ENCODE data around the gene CLEC14A.

DNA sequence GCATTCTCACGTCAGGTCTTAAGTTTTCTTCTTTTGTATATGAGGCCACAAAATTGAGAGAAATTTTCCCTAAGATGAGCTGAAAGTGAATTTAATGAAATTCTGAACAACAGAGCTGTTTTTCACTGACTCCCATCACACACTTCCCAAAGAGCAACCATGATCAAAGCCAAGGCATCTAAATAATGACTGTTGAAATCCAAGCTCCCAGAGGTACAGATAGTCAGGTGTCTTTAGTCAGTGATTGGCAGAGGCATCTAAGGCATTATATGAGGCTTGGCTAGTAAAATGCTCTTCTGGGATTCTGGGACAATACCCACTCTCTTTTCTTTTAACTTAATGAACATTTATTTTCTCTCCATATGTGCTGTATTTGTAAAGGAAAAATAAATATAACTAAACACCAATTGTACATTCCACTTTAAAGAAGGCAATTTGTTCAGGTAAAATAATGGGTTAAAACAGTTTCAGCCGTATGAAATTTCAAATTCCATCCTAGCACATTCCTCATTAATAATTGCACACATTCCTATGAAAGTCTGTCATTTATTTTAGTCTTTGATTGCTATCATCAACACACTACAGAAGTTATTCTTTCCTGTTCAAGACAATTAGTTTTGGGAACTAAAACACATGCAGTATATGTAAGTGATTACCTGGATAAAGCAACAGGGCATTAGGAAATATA, 49.1 kb downstream of the CLEC14A start:
- TF ChIP-seq EP300 (IDR thresholded peaks at IDR 0.05; ENCODE audit: low read length), result no peak
- TF ChIP-seq BHLHE40 (IDR thresholded peaks at IDR 0.05; ENCODE audit: low read length), result no peak
- TF ChIP-seq RCOR1 (IDR thresholded peaks at IDR 0.05; ENCODE audit: borderline replicate concordance in 1 of 2, low read depth in 2 of 2, low read length in 2 of 2), result no peak
